ENCODE data around the gene CD48. TPM values are rescaled to one million over a fixed set of nuclear protein-coding genes. Genes with fewer than 3 reads are reported as not detected.

The CD48 gene
- total RNA-seq, 1 donor from 2014 or later: not detected

GRCh38 chr1:160741612-160742348 is 30.2 kb upstream of the CD48 start:
- no peak overlapping the region for H3K27ac Mint-ChIP-seq
- no peaks in the 10 kb centered on the region for H3K27me3 Mint-ChIP-seq
- no peaks in the 10 kb centered on the region for H3K4me1 Mint-ChIP-seq (ENCODE audit: unreplicated experiment)
- no peaks in the 10 kb centered on the region for H3K36me3 Mint-ChIP-seq
- DNase-seq (ENCODE audit: extremely low spot score, unreplicated experiment): no peak
- no peak for TF ChIP-seq CTCF (conservative IDR thresholded peaks at IDR 0.05)
- H3K4me3 Mint-ChIP-seq: no peak overlapping the region
- no peaks in the 10 kb centered on the region for H3K9me3 Mint-ChIP-seq

- no peak overlapping the region for H3K27ac Mint-ChIP-seq
- no peak for TF ChIP-seq CTCF (conservative IDR thresholded peaks at IDR 0.05)
- H3K27me3 Mint-ChIP-seq: no peaks in the 10 kb centered on the region
- no peaks in the 10 kb centered on the region for H3K9me3 Mint-ChIP-seq
- no peak overlapping the region for H3K4me3 Mint-ChIP-seq
- no peaks in the 10 kb centered on the region for H3K36me3 Mint-ChIP-seq
- no peaks in the 10 kb centered on the region for H3K4me1 Mint-ChIP-seq (ENCODE audit: unreplicated experiment)
- DNase-seq (ENCODE audit: extremely low spot score, unreplicated experiment): no peak
Measured at GRCh38 chr1:160741092-160741501, 29.5 kb upstream of the CD48 start.

- Mint-ChIP-seq H3K27ac (no peak overlapping the region), H3K4me3 (no peak overlapping the region), H3K36me3 (no peaks in the 10 kb centered on the region), H3K9me3 (no peaks in the 10 kb centered on the region), H3K4me1 (ENCODE audit: unreplicated experiment) (no peaks in the 10 kb centered on the region), H3K27me3 (no peaks in the 10 kb centered on the region)
- no peak for TF ChIP-seq CTCF (conservative IDR thresholded peaks at IDR 0.05)
- no peak for DNase-seq (ENCODE audit: extremely low spot score, unreplicated experiment)
Measured at GRCh38 chr1:160740133-160740688, 28.6 kb upstream of the CD48 start.

- H3K4me1 Mint-ChIP-seq (ENCODE audit: unreplicated experiment): no peaks in the 10 kb centered on the region
- H3K4me3 Mint-ChIP-seq: no peak within 1 kb of the TSS
- no peak for DNase-seq (ENCODE audit: extremely low spot score, unreplicated experiment)
- H3K9me3 Mint-ChIP-seq: no peaks in the 10 kb centered on the region
- no peaks in the 10 kb centered on the region for H3K27me3 Mint-ChIP-seq
- no peak within 1 kb of the TSS for H3K27ac Mint-ChIP-seq
- no peak for TF ChIP-seq CTCF (conservative IDR thresholded peaks at IDR 0.05)
- H3K36me3 Mint-ChIP-seq: no peaks in the 10 kb centered on the region
Measured at GRCh38 chr1:160739098-160739511, 27.5 kb upstream of the CD48 start, which contains the start of gene SLAMF7. SLAMF7 (plus strand) TSS chr1:160739247; CDS start chr1:160739302, 55 bp downstream.

- TF ChIP-seq CTCF (conservative IDR thresholded peaks at IDR 0.05): no peak
- Mint-ChIP-seq H3K4me1 (ENCODE audit: unreplicated experiment) (no peaks in the 10 kb centered on the region), H3K27me3 (no peaks in the 10 kb centered on the region), H3K36me3 (no peaks in the 10 kb centered on the region), H3K27ac (no peak overlapping the region), H3K9me3 (no peaks in the 10 kb centered on the region), H3K4me3 (no peak overlapping the region)
- DNase-seq (ENCODE audit: extremely low spot score, unreplicated experiment): no peak
Measured at GRCh38 chr1:160738271-160738670, 26.6 kb upstream of the CD48 start.

Data from type B pancreatic cell (in vitro differentiated cells).